Measurements from ENCODE around the gene RRAS.

The RRAS gene

DNA sequence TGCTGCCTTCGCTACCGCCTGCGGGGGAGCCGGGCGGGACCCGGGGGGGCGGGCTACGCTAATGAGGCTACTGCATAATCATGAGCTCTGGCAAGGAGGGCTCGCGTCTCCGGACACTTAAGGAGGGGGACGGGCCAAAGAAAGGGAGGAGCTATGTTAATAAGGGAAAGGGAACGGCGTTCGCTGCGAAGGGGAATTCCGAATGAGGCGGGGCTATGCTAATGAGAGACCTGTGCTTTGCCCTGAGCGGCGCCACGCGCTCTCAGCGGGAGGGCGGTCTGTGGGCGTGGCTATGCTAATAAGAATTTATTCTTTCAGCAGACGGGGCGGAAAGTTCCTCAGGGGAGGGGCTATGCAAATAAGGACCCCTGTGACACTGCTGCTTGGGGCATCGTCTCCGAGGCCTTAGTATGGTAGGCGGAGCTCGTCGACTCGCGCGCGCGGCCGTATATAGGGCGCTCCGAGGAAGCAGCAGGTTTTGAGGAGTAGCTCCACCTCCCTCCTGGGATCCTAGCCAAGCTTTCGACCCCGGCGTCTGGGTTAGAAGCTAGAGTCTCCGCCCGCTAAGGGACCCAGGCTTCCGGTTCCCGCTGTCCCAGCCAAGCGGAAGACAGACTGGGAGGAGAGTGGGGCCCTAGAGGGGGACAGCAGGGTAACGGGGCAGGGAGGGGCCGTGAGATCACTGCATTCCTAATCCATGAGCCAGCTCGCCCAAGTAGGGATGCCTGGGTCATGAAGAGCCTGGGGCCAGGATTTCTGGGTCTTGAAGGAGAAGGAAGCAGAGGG lies at the start of gene RRAS:
RRAS (minus strand) TSS at position 31 of the 786 bp plus-strand sequence. CDS start 45 bp downstream, outside the sequence.
- DNase-seq (ENCODE audit: low read depth): peak; percentile 100

DNA sequence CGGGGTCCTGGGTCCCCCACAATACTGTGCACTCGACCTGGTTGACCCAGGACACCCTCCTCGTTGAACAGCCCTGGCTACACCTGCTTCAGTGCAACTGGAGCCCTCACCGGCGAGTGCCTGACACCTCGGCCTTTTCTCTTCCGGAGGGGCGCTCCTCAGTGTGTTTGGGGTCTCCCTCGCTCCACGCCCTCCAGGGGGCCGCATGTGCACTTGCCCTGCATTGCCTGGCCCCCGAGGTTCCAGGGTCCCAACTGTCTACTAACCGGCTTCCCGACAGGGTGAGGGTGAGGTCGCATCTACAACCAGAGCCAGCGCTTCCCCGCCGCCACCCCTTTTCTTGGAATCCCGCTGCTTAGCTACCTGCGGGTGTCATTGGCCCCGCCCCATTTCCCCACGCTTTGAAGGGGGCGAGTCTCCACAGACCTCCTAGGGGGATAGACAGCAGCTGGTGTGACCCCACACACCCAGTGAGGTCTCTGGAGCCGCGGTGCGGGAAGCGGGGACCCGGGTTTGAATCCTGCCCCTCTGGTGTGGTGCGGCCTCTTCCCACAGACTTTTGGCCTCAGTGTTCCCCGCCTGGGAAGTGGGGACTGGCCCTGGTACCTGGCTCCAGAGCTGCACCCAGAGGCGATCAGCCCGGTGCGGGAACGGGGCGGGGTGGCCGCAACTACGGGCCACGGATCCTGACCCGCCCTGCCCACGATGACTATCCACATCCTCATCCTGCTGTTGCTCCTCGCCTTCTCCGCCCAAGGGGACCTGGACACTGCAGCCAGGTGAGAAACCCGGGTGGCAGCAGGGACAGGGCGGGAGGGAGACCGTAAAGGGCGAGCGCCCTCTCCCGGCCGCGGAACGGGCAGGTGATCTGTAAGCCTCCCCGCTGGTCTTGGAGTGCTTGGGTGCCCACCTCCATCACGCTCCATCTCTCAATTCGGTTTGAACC lies 49.5 kb upstream of the RRAS start, which contains the start of gene ADM5:
ADM5 (plus strand) TSS at position 462 of the 946 bp plus-strand sequence; CDS start at position 706, 244 bp downstream.
- no peak for DNase-seq (ENCODE audit: low read depth)

DNA sequence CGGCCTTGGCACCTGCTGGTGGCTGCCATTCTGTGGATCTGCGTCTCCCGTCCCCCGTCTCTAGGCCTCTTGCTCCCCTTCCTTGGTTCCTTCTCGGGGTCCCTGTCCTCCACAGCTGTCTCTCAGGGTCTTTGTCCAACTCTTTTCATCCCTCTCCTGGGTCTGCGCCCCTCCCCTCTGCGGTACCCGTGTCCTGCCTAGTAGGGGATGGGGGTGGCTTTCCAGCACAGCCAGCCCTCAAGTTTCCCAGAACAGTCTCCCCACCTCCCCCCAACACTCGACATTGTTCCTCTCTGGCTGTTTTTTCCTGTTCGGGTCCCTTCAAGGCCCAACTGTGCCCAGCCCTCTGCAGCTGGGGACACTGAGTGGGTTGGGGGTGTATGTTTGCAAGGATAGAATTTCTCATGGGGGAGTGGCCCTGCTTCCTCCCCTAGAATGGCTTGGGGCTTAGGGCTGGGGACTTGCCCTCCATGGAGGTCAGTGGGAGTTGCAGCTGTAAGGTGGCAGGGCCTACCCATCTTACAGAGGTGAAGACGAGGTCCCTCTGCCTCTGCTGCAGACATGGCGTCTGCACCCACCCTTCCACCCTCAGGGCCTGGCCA lies 48.7 kb upstream of the RRAS start:
- DNase-seq (ENCODE audit: low read depth): no peak

DNA sequence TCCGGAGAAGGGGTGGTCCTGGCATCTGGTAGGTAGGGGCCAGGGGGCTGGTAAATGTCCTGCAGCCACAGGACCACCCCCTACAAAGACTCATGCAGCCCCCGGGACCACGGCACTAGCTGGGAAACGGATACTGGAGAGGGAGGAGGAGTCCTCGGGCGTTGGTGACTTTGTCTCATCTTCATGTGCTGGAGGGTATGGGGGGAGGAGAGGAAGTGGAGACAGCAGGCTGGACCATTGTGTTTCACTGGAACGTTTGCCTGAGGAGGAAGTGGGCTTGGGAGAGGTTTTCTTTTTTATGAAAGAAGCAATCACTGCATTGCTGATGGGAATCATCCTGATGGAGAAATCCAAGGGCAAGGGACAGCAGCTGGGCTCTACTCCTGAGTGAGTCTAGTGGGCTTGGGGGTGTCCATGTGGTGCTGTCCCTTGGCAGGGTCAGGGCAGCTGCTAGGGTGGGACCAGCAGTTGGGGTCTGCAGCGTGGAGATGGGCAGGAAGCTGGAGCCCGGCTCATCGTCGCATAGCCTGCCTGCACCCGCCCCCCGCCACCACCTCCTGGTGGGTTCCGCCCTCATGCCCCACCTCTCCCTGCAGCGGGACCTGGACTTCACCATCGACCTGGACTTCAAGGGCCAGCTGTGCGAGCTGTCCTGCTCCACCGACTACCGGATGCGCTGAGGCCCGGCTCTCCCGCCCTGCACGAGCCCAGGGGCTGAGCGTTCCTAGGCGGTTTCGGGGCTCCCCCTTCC lies 47.8 kb upstream of the RRAS start:
- no peak for DNase-seq (ENCODE audit: low read depth)

DNA sequence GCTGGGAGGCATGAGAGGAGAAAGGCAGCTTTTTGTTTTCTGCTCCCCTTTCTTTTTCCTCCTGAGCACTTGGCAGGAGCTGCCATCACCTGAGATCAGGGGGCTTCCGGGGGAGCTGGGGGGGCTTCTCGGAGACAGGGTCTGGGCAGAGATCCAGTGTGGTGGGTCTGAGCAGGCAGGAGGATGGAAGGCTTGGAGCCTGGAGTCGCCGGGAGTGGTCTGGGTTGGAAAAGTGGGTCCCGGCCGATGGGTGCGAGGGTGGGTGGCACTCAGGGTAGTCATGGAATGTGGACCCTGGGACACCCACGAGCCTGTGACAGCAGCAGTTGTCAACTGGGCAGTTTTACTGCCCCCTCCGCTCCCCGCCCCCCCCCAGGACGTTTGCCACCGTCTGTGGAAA lies 47.2 kb upstream of the RRAS start:
- no peak for DNase-seq (ENCODE audit: low read depth)

DNA sequence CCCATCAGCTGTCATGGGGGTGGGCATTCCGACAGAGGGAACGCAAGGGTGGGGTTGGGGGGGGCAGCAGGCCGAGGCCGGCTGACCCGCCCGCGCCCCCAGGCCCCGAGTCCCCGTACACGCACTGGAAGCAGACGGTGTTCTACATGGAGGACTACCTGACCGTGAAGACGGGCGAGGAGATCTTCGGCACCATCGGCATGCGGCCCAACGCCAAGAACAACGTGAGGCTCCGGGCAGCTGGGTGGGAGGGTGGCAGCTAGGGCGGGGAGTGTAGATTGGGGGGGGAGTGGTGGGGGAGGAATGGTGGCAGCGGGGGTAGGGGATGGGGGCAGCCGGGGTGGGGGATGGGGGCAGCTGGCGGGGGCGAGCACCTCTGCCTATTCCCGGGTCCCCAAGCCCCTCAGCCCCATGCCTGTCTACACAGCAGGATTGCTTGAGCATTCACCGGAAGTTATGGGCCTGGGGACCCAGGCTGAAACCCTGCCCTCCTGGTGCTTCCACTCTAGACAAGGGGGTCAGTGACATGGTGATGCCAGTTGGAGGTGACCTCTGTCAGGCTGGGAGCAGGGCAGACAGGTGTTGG lies 46.7 kb upstream of the RRAS start:
- DNase-seq (ENCODE audit: low read depth): no peak

DNA sequence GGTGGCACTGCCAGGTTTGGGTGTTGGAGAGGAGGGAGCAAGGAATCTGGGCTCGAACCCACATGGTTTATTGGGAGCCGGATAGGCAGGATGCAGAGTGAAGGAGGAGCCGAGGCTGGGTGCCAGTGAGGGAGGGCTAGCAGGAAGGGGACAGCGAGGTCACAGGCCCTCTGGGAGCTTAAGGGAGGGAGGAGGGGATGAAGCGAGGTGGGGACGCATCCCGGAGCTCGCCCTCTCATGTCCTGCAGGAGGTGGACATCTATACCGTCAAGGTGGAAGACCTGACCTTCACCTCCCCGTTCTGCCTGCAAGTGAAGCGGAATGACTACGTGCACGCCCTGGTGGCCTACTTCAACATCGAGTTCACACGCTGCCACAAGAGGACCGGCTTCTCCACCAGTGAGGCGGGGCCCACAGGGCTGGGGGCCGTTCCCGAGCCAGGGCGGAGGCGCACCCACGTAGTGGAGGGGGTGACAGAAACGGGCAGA lies 45.9 kb upstream of the RRAS start:
- DNase-seq (ENCODE audit: low read depth): no peak

DNA sequence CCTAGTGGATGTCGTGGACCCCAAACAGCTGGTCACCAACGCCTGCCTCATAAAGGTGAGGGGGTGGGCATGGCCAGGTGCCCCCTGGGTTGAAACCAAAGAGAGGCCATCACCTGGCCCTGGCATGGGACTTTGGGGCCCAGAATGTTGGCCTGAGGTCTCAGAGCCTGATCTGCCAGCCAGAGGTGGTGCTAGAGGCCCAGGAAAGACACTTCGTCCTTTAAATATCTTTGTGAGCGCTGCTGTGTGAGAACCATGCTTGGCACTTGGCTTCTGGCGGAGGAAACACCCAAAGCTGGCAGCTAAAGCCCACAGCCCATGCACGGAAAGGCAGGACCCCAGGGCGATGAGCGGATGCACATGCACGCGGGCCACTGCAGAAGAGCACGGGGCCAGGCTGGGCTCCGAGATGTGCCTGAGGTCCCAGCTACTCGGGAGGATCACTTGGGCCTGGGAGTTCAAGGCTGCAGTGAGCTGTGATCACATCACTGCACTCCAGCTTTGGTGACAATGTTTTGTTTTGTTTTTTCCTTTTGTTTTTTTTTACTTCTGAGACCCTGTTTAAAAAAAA lies 45.1 kb upstream of the RRAS start:
- DNase-seq (ENCODE audit: low read depth): no peak

DNA sequence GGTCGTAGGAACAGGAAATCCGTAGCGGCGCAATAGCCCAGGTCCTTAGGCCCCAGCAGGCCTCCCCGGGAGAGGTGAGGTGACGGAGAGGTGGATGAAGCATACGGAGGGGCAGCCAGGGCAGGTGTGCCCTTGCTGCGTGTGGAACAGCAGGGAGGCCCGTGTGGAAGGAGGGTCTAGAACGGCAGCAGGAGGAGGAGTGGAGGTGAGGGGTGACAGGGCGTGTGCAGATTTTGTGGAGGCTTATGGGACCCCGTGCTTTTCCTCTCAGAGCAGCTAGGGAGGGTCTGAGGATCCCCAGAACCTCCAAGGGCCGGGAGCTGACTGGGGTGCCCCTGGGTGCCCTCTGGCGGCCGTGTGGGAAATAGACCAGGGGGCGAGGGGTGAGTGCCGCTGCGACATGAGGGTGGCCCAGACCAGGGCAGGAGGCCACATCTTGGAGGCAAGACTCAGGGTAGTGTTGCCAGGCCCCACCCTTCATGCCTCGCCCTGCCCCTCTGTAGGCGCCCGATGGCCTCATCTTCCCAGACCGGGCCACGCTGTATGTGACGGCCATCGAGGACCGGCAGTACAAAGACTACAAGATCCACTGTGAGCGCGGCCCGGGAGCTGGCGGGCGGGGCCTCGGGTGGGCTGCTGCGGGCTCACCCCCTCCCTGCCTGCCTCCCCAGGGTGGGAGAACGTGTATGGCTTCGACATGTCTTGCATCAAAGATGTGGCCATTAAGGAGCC lies 44.5 kb upstream of the RRAS start:
- no peak for DNase-seq (ENCODE audit: low read depth)

DNA sequence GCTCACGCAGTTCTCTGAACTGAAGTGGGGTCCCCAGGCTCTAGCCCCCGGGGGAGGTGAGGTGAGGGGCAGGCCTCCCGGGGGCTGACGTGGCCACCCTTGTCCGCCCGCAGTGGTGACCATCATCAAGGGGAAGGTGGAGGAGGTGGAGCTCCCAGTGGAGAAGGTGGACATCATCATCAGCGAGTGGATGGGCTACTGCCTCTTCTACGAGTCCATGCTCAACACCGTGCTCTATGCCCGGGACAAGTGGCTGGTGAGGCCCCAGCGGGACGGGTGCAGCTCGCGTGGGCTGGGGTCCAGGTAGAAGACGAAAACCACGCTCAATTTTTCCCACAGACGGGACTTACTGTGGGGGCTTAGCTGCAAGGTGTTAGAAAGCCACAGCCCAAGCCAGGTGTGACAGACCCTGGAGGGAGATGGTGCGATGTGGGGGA lies 43.9 kb upstream of the RRAS start:
- DNase-seq (ENCODE audit: low read depth): no peak

DNA sequence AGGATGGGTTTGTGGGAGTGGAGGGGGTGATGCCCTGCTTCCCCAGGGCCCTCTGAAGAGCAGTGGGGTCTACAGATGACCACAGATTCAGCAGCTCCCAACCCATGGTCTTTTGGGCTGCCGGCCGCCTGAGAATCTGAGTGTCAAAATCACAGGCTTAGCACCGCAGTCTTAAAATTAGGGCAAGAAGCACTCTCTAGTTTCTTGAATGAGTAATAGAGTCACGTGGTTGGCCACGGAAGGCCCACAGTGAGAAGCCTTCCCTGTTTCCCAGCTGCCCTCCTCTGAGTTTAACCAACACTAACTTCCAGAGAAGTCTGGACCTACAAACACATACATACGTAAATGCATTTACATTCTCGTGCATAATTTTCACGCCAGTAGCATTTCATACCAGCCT lies 42.3 kb upstream of the RRAS start:
- DNase-seq (ENCODE audit: low read depth): no peak

DNA sequence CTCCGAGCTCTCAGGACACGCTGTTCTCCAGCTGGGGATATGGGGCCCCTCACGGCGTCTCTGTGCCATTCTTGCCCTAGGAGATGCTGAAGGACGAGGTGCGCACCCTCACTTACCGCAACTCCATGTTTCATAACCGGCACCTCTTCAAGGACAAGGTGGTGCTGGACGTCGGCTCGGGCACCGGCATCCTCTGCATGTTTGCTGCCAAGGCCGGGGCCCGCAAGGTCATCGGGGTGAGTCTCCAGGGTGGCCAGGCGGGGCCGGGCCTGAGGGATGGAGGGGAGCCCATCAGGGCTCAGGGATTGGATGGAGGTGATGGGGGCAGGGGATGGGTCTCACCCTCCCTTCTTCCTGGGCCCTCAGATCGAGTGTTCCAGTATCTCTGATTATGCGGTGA lies 41.9 kb upstream of the RRAS start:
- DNase-seq (ENCODE audit: low read depth): no peak

DNA sequence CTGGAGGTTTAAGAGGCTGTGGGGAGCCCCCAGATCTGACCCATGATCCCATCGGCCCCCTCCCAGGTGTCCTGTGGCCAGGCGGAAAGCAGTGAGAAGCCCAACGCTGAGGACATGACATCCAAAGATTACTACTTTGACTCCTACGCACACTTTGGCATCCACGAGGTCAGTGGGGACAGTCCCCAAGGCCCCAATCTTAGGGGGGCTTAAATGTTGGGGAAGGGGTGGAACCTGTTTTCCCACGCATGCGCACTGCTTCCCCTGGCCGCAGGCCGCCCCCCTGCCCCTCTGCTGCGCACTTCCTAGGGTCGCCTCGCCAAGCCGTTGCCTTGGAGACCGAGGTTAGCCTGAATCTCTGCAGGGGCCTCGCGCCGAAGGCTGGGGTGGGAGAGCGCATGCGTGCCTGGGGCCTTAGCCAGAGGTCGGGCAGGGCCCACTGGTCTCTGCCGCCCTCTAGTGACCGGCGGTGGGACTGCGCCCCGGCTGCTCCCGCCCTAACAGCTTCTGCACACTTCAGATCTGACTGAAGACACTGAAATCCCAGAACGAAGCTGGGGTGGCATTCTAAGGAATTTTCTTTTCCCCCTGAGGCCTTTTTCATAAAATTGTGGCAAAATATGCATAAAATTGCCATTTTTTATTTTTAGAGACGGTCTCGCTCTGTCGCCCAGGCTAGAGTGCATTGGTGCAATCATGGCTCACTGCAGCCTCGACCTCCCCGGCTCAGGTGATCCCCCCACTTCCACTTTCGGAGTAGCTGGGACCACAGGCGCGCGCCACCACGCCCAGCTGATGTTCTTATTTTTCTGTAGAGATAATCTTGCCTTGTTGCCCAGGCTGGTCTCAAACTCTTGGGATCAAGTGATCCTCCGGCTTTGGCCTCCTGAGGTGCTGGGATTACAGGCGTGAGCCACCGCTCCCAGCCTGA lies 40.7 kb upstream of the RRAS start:
- DNase-seq (ENCODE audit: low read depth): no peak

DNA sequence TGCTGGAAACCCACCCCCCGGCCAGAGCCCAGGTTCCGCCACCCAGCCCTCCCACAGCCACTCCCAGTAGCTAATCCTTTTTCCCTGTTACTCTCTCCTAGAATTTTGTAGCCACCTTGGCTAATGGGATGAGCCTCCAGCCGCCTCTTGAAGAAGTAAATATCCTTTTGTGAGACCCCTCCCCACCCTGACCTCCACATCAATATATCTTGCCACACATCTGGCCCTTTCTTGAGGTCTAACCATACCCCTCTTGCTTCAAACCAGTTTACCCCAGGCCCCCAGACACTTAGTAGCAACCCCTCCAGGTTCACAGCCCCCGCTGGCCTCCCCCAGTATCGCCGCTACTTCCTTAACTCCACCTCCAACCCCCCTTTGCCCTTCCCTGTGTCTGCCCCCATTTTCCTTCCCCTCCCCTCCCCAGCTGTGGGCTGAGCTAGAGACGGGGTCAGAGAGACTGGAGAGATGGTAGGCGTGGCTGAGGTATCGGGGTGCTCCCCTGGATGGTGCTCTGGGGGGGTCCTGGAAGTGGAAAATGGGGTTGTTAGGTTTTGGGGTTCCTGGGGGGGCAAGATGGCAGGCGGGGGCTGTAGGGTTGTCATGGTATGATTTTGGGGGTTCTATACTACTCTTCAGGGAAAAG lies 39.9 kb upstream of the RRAS start:
- no peak for DNase-seq (ENCODE audit: low read depth)

DNA sequence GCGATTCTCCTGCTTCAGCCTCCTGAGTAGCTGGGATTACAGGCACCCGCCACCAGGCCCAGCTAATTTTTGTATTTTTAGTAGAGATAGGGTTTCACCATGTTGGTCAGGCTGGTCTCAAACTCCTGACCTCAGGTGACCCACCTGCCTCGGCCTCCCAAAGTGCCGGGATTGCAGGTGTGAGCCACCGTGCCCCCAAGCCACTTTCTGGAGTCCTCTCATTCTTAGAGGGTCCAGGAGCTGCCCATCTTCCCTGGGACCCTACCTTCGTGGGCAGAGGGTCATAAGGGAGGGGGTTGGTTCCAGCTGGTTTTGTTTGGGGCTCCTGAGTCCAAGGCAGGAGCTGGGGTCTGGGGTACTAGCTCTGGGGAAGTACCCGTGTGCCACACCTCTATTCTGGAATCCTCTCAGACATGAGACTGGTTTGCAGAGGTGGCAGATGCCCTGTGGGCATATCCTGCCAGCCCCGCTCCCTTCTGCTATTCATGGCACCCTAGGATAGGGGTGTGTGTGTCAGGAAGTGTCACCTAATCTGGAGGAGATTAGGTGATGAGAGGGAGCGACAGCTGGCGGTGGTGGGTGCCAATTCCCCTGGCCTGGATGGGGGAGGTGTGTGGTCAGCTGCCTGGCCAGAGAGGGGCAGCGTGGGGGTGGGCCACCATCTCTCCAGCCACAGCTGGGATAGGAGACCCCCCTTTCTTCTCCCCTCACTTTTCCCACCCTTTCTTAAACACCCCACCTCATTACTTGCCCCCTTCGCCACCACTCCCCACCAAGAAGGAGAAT lies 39.2 kb upstream of the RRAS start:
- DNase-seq (ENCODE audit: low read depth): no peak

DNA sequence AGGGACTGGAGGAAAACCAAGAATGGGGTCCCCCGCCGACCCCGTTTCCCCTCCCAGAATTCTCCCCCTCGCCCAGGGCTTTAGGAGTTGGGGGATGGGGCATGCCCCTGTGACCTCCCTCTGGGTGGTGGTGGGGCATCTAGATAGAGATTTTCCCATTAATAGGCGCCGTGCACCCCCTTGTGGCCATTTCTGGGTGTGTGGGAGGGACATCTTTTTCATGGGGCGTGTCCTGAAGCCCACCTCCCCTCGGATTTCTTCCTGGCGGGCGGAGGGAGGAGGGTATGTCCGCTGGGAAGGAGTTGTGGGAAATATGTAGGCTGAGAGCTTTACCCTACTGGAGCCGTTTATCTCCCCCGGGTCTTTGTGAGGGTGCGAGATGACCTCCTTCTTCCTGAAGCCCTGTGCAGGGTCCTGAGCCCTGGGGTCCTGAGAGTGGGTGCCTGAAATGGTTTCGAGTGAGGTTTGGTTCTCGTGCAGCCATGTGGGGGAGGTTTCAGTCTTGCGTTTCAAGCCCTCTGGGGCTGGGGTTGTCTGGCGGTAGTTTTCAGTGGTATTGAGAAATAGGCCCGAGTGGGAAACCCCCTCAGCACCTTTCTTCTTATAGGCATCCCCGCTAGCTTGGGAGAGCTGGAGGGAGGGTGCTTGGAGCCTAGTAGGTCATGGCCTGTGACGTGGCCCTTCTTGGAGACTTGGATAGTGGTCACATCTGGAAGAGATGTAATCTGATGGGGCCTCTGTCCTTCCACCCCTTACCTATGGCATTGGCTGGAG lies 38.1 kb upstream of the RRAS start:
- DNase-seq (ENCODE audit: low read depth): peak; percentile 79

All from CMK (cell line).